Heart right ventricle (tissue), 16 donors: ENCODE measurements around the gene TRERF1. TPM values are rescaled to one million over a fixed set of nuclear protein-coding genes. Genes with fewer than 3 reads are reported as not detected.
A peak's percentile ranks its signal among the peaks of the same experiment; 100 is the strongest.

ENCODE experiments used
- ATAC-seq, 8 donors: fragments of 200-7000 bp; cut with Tn5 transposase; one replicate each; pipeline ENCODE4 v1.9.1; 2020; ENCODE audit warnings: mild to moderate bottlenecking in 8 of 8, moderate library complexity in 8 of 8, moderate number of reproducible peaks in 1 of 8
- DNase-seq, 2 donors: peaks; one replicate each; pipeline ENCODE4 v3.0.0-alpha.2; 2020
- H3K27ac ChIP-seq, 10 donors: fragments of 200-600 bp; sonication (generic) in 2 of 10; one replicate each; pipeline versions ENCODE4 v1.5.0 to v1.8.0; 2020 to 2022; ENCODE audit warnings: mild to moderate bottlenecking in 3 of 10
- H3K27me3 ChIP-seq, 7 donors: fragments of 200-600 bp; one replicate each; pipeline ENCODE4 v1.8.0; 2021 to 2022; ENCODE audit warnings: mild to moderate bottlenecking in 2 of 7
- H3K36me3 ChIP-seq, 9 donors: fragments of 200-600 bp; sonication (generic) in 1 of 9; one replicate each; pipeline versions ENCODE4 v1.5.0 to v1.8.0; 2020 to 2022; ENCODE audit warnings: mild to moderate bottlenecking in 2 of 9
- H3K4me1 ChIP-seq, 9 donors: fragments of 200-600 bp; sonication (generic) in 1 of 9; one replicate each; pipeline versions ENCODE4 v1.5.0 to v1.8.0; 2020 to 2022; ENCODE audit warnings: mild to moderate bottlenecking in 4 of 9
- H3K4me3 ChIP-seq, 10 donors: fragments of 200-600 bp; sonication (generic) in 2 of 10; one replicate each; pipeline versions ENCODE4 v1.5.0 to v1.8.0; 2020 to 2022; ENCODE audit warnings: mild to moderate bottlenecking in 7 of 10, moderate library complexity in 2 of 10
- H3K9me3 ChIP-seq, 11 donors: fragments of 200-600 bp in 10 of 11; sonication (generic) in 2 of 11; one replicate each; pipeline versions ENCODE4 v1.5.0 to v1.8.0; 2013 to 2022; ENCODE audit warnings: mild to moderate bottlenecking in 2 of 11, control low read depth in 1 of 11, moderate library complexity in 1 of 11
- WGBS, 2 donors: extraction: QIAGEN DNeasy Blood & Tissue Kit; methylation state at CpG; one replicate each; pipeline ENCODE4 v1.1.7; 2013; ENCODE audit warnings: inconsistent platforms in 1 of 2; 5-methylcytosine and 5-hydroxymethylcytosine counted together
- intact Hi-C, 10 donors: fragments of 100-400 bp; cut with DNase I; formaldehyde crosslinking; loops; one replicate each; pipeline versions ENCODE4 v1.11.1 to v1.14.2; 2022
- polyA plus RNA-seq, 2 donors: library from polyadenylated mRNA; stranded (reverse); fragments of 200-250 nt; gene quantifications; one replicate each; pipeline ENCODE4 v1.2.3, GENCODE V29; 2013
- total RNA-seq, 10 donors: library from RNA; stranded (reverse); fragmentation: NEBNext Ultra II Directional in 3 of 10; extraction: Animal tissue kit (Norgen Biotek cat#: 25700) in 3 of 10; gene quantifications; one replicate each; pipeline versions ENCODE4 v1.2.1 to v1.2.4, GENCODE V29; 2021 to 2023
- TF ChIP-seq, protein P1 (sequence below), 9 donors: fragments of 200-600 bp; sonication (generic) in 2 of 9; IDR thresholded peaks; one replicate each; pipeline versions ENCODE4 v1.5.0 to v1.8.0; 2021 to 2022; ENCODE audit warnings: antibody characterized with exemption in 9 of 9, mild to moderate bottlenecking in 5 of 9, moderate library complexity in 1 of 9
- donor health status: Arrhythmogenic right ventricular cardiomyopathy.
- donor health status: ischemic (EF 13 %, LVEDD 7.1; RV severe dilation, severe dysfunction).
- donor health status: healthy with polysubstance abuse.
- donor health status: DM: no; HTN: yes; CAD: no.
- donor health status: DM: no; HTN: no; CAD: no.
- donor health status: ischemic (EF 25% LVEDD 6.9; RV normal size, moderate dysfunction).
- donor health status: ischemic (EF 25% LVEDD 5.7; RV mildly dilated, moderate dysfunction).
- donor health status: healthy.
- donor health status: DM: yes; HTN: yes; CAD: no.
- donor health status: Ischemic cardiomyopathy.
- donor health status: ischemic (EF 35%, LVEDD 5.7; RV mildly dilated, moderate dysfunction).
- donor health status: nonischemic (EF 11% LVEDD 7.7; RV severe dilation, severe dysfunction).
- donor health status: DM: yes; HTN: yes; CAD: no.
- donor health status: PGD.
- donor health status: ischemic (EF 29% LVEDD 5.4; RV normal size, mild dysfunction).
- donor health status: nonischemic (EF 23%, LVEDD 6.1; RV moderate dilation, normal function).

The TRERF1 gene
- total and polyA plus RNA-seq, 12 donors = 0.75 to 2.8 (median 1.6) TPM

DNA sequence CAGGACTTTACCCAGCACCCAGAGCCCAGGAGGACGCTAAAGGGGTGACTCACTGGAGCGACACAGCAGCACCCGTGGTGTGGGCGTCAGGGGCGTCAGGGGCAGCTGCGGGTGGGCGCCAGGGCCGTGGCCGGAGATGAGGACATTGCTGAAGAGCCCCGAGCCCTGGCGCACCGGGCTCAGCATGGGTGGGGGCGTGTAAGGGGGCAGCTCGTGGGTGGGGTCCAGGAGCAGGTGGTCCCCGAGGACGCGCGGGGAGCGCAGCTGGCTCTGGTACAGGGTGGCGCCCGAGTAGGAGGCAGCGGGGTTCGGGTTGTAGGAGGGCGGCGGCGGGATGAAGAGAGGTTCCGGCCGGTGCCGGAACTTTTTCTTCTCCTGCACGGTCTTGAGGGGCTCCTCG lies 192.4 kb downstream of the TRERF1 start:
- H3K27me3 ChIP-seq = no peaks in the 10 kb centered on the region
- no peak for ATAC-seq
- H3K9me3 ChIP-seq = no peaks in the 10 kb centered on the region
- no peak overlapping the region for H3K4me3 ChIP-seq
- intact Hi-C loops = loop anchor here in 1 of 10 donors (10.0 kb wide), 1 partner anchor 276 kb away; no protein-coding TSS in a partner anchor
- peaks cover 0 to 44% (median 8%) of the 10 kb centered on the region in 9 donors for H3K36me3 ChIP-seq
- peak overlapping the region in 2 of 10 donors; percentile 4 to 17 for H3K27ac ChIP-seq
- peaks cover 6 to 43% (median 11%) of the 10 kb centered on the region in 9 donors for H3K4me1 ChIP-seq
- TF ChIP-seq, protein P1, sequence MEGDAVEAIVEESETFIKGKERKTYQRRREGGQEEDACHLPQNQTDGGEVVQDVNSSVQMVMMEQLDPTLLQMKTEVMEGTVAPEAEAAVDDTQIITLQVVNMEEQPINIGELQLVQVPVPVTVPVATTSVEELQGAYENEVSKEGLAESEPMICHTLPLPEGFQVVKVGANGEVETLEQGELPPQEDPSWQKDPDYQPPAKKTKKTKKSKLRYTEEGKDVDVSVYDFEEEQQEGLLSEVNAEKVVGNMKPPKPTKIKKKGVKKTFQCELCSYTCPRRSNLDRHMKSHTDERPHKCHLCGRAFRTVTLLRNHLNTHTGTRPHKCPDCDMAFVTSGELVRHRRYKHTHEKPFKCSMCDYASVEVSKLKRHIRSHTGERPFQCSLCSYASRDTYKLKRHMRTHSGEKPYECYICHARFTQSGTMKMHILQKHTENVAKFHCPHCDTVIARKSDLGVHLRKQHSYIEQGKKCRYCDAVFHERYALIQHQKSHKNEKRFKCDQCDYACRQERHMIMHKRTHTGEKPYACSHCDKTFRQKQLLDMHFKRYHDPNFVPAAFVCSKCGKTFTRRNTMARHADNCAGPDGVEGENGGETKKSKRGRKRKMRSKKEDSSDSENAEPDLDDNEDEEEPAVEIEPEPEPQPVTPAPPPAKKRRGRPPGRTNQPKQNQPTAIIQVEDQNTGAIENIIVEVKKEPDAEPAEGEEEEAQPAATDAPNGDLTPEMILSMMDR (IDR thresholded peaks at IDR 0.05) = no peak
- DNase-seq = no peak
- 90 to 92% methylated on average over 31 of the region's 31 CpGs for WGBS, 2 donors

DNA sequence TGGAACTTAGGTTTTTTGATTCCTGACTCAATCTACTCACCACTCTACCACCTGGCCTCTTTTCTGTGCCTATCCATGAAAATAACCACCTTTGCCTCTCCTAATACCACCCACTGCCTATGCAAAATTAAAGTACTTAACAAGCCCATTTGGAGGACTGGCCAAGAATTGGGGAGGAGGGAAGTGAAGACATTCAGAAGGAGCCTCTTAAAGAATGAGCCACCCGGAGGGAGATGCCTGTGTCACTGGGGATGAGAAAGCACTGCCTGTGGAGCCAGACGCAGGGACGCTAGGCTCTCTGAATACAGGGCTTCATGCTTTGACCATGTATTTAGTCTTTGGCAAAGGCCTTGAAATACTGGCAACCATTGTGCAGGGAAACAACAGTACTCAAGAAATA lies 194.1 kb downstream of the TRERF1 start:
- Histone ChIP-seq H3K27ac (no peak overlapping the region), H3K4me3 (no peak overlapping the region), H3K27me3 (peaks cover 0 to 3% (median 0%) of the 10 kb centered on the region in 7 donors), H3K4me1 (peaks cover 7 to 37% (median 20%) of the 10 kb centered on the region in 9 donors), H3K36me3 (peaks cover 0 to 58% (median 9%) of the 10 kb centered on the region in 9 donors), H3K9me3 (no peaks in the 10 kb centered on the region)
- TF ChIP-seq, protein P1 (IDR thresholded peaks at IDR 0.05) = no peak
- 87 to 92% methylated on average over 3 of the region's 3 CpGs for WGBS, 2 donors
- ATAC-seq = no peak
- intact Hi-C loops = loop anchor here in 1 of 10 donors (10.0 kb wide), 1 partner anchor 277 kb away; no protein-coding TSS in a partner anchor
- DNase-seq = no peak

DNA sequence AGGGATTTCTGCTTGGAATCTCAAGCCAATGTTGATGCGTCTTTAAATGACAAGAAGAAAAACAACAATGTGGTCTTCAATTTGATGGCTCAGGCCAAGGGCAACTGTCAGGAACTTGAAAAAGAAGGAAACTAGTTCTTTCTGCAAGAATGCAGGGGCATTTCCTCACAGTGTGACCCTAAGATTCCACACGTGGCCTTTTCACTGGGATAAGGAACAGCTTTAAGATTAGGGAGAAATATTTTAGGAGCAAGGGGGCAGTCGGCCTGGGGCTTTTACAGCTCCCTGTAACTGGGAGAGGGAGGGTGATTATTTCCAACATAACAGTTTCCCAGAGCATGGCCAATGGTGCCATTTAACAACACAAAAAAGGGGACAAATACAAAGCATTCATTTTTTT lies 194.7 kb downstream of the TRERF1 start:
- 55 to 62% methylated on average over 3 of the region's 3 CpGs for WGBS, 2 donors
- no peaks in the 10 kb centered on the region for H3K9me3 ChIP-seq
- H3K27ac ChIP-seq = no peak overlapping the region
- H3K27me3 ChIP-seq = peaks cover 0 to 3% (median 0%) of the 10 kb centered on the region in 7 donors
- peaks cover 0 to 58% (median 9%) of the 10 kb centered on the region in 9 donors for H3K36me3 ChIP-seq
- DNase-seq (no peak), ATAC-seq (no peak)
- H3K4me3 ChIP-seq = no peak overlapping the region
- intact Hi-C loops = loop anchor here in 1 of 10 donors (10.0 kb wide), 1 partner anchor 278 kb away; no protein-coding TSS in a partner anchor
- TF ChIP-seq, protein P1 (IDR thresholded peaks at IDR 0.05) = no peak
- H3K4me1 ChIP-seq = peaks cover 11 to 40% (median 26%) of the 10 kb centered on the region in 9 donors

DNA sequence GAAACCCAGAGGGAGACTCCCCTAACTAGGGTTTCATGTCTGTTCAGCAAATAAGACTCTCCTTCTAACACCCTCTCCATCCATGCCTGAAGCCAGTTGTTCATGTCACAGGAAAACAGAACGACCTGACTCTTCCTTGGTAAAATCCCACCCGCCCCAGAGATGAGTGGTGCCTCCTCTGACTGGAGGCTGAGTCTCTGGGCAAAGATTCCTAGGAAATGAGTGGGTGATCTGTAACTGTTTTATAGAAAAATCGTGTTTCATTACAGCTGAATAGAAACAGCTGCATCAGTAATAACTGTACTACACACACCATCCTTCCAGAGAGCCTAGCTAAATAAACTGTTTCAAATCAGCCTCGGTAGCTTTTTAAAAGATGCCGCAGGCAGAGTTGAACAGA lies 196.7 kb downstream of the TRERF1 start:
- intact Hi-C loops = loop anchor here in 1 of 10 donors (10.0 kb wide), 1 partner anchor 280 kb away; no protein-coding TSS in a partner anchor
- Histone ChIP-seq H3K27me3 (peaks cover 0 to 3% (median 0%) of the 10 kb centered on the region in 7 donors), H3K4me1 (peaks cover 8 to 43% (median 29%) of the 10 kb centered on the region in 9 donors), H3K36me3 (peaks cover 0 to 60% (median 9%) of the 10 kb centered on the region in 9 donors), H3K4me3 (no peak overlapping the region), H3K9me3 (no peaks in the 10 kb centered on the region), H3K27ac (no peak overlapping the region)
- no peak for ATAC-seq
- DNase-seq = no peak
- TF ChIP-seq, protein P1 (IDR thresholded peaks at IDR 0.05) = no peak
- WGBS, 2 donors = 89% methylated on average over 5 of the region's 5 CpGs
